ENCODE measurements around the gene GAA. TPM values are rescaled to one million over a fixed set of nuclear protein-coding genes. Genes with fewer than 3 reads are reported as not detected.
A peak's percentile ranks its signal among the peaks of the same experiment; 100 is the strongest.

The GAA gene
- total RNA-seq, 1 donor from 2014 or later, result 15.2 TPM

DNA sequence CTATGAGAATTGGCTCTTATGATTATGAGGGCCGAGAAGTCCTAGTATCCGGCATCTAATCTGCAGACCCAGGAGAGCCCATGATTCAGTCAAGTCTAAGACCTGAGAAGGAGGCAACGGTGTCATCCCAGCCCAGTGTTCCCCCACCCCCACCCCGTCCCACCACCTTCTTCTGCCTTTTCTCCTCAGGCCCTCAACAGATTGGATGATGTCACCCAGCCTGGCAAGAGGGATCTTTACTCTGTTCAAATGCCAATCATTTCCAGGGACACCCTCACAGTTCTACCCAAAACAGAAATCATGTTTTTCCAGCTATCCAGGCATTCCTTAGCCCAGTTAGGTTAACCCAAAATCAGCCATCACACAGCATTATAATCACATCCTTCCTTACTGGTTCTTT, 10.0 kb upstream of the GAA start:
- peaks cover 15% of the 10 kb centered on the region for H3K36me3 Mint-ChIP-seq
- no peaks in the 10 kb centered on the region for H3K9me3 Mint-ChIP-seq
- Histone ChIP-seq H3K27ac (no peak overlapping the region), H3K9me3 (ENCODE audit: low read depth) (no peaks in the 10 kb centered on the region), H3F3A (ENCODE audit: low read depth) (no peaks in the 10 kb centered on the region), H2AFZ (replicated peaks) (no peak overlapping the region), H3K9ac (no peak overlapping the region), H3K79me2 (ENCODE audit: low read depth) (no peaks in the 10 kb centered on the region), H3K4me2 (no peak overlapping the region), H3K4me3 (no peak overlapping the region), H4K20me1 (ENCODE audit: low read depth) (no peaks in the 10 kb centered on the region), H3K4me1 (no peaks in the 10 kb centered on the region), H3K36me3 (no peaks in the 10 kb centered on the region), H3K27me3 (no peaks in the 10 kb centered on the region)
- no peak for DNase-seq (ENCODE audit: low spot score)
- H3K27ac Mint-ChIP-seq, result no peak overlapping the region
- peaks cover 2% of the 10 kb centered on the region for H3K27me3 Mint-ChIP-seq (ENCODE audit: insufficient read depth, low read depth)
- no peak for TF ChIP-seq EZH2phosphoT487 (IDR thresholded peaks at IDR 0.05)
- no peak for TF ChIP-seq EZH2 (IDR thresholded peaks at IDR 0.05)
- TF ChIP-seq, protein P1, sequence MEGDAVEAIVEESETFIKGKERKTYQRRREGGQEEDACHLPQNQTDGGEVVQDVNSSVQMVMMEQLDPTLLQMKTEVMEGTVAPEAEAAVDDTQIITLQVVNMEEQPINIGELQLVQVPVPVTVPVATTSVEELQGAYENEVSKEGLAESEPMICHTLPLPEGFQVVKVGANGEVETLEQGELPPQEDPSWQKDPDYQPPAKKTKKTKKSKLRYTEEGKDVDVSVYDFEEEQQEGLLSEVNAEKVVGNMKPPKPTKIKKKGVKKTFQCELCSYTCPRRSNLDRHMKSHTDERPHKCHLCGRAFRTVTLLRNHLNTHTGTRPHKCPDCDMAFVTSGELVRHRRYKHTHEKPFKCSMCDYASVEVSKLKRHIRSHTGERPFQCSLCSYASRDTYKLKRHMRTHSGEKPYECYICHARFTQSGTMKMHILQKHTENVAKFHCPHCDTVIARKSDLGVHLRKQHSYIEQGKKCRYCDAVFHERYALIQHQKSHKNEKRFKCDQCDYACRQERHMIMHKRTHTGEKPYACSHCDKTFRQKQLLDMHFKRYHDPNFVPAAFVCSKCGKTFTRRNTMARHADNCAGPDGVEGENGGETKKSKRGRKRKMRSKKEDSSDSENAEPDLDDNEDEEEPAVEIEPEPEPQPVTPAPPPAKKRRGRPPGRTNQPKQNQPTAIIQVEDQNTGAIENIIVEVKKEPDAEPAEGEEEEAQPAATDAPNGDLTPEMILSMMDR (IDR thresholded peaks at IDR 0.05), result no peak
- H3K4me3 Mint-ChIP-seq, result no peak overlapping the region
- no peaks in the 10 kb centered on the region for H3K4me1 Mint-ChIP-seq

DNA sequence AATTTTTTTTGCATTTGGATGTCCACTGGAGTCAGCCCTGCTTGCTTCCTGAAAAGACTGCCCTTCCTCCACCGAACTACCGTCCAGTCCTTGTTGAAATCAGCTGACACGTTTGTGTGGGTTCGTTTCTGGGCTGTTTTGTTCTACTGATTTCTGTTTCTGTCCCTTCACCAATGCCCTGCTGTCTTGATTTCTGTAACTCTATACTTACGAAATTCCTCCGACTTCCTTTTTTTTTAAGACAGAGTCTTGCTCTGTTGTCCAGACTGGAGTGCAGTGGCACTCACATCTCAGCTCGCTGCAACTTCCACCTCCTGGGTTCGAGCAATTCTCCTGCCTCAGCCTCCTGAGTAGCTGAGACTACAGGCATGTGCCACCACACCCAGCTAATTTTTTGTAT, 8.4 kb upstream of the GAA start:
- no peak overlapping the region for H3K4me2 ChIP-seq
- no peak overlapping the region for H3K4me3 ChIP-seq
- no peak overlapping the region for H3K27ac ChIP-seq
- TF ChIP-seq EZH2phosphoT487 (IDR thresholded peaks at IDR 0.05) (no peak), EZH2 (IDR thresholded peaks at IDR 0.05) (no peak)
- TF ChIP-seq, protein P1 (IDR thresholded peaks at IDR 0.05), result no peak
- H3K9ac ChIP-seq, result no peak overlapping the region
- H3K4me3 Mint-ChIP-seq, result no peak overlapping the region
- H3F3A ChIP-seq (ENCODE audit: low read depth), result no peaks in the 10 kb centered on the region
- H3K27ac Mint-ChIP-seq, result no peak overlapping the region
- no peaks in the 10 kb centered on the region for H3K79me2 ChIP-seq (ENCODE audit: low read depth)
- no peak overlapping the region for H2AFZ ChIP-seq (replicated peaks)
- H3K27me3 Mint-ChIP-seq (ENCODE audit: insufficient read depth, low read depth), result peaks cover 9% of the 10 kb centered on the region
- DNase-seq (ENCODE audit: low spot score), result no peak
- H3K36me3 ChIP-seq, result no peaks in the 10 kb centered on the region
- H3K9me3 Mint-ChIP-seq, result no peaks in the 10 kb centered on the region
- no peaks in the 10 kb centered on the region for H3K4me1 ChIP-seq
- H4K20me1 ChIP-seq (ENCODE audit: low read depth), result no peaks in the 10 kb centered on the region
- H3K27me3 ChIP-seq, result no peaks in the 10 kb centered on the region
- H3K9me3 ChIP-seq (ENCODE audit: low read depth), result no peaks in the 10 kb centered on the region
- H3K36me3 Mint-ChIP-seq, result peaks cover 13% of the 10 kb centered on the region
- peaks cover 6% of the 10 kb centered on the region for H3K4me1 Mint-ChIP-seq

DNA sequence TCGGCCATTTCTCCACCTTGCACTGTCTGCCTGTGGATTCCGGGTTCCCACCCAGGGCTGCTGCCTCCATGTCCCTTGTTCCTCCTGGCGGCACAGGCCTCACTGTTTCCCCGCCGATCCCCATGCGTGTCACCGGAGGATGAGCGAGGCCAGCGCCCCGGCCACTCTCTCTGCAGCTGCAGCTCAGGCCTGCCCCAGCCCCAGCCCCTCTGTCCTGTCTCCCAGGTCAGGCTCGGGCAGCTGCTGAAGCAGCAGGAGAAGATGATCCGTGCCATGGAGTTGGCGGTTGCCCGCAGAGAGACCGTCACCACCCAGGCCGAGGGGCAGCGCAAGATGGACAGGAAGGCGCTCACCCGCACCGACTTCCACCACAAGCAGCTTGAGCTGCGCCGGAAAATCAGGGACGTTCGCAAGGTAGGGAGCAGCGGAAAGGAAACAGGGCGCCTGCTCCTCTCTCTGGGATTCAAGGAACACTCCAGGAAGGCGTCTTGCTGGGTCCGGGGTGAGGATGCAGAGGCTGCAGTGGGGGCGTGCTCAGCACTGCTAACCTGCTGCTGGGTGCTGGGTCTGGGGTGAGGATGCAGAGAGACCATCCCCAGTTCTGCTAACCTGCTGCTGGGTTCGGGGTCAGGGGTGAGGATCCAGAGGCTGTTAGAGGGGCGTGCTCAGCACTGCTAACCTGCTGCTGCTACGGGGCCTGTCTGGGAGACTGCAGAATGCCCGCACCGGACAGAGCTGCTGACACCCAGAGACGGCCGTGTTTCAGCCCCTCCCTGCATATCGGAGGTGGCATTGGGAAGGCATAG, 6.1 kb upstream of the GAA start:
- DNase-seq (ENCODE audit: low spot score), result no peak
- H2AFZ ChIP-seq (replicated peaks), result no peak overlapping the region
- Mint-ChIP-seq H3K4me3 (no peak overlapping the region), H3K27me3 (ENCODE audit: insufficient read depth, low read depth) (peaks cover 15% of the 10 kb centered on the region), H3K9me3 (no peaks in the 10 kb centered on the region), H3K27ac (peak overlapping the region; percentile 90), H3K4me1 (peaks cover 7% of the 10 kb centered on the region), H3K36me3 (peaks cover 13% of the 10 kb centered on the region)
- TF ChIP-seq EZH2phosphoT487 (IDR thresholded peaks at IDR 0.05) (no peak), EZH2 (IDR thresholded peaks at IDR 0.05) (no peak)
- TF ChIP-seq, protein P1 (IDR thresholded peaks at IDR 0.05), result no peak
- no peaks in the 10 kb centered on the region for H3K79me2 ChIP-seq (ENCODE audit: low read depth)
- no peak overlapping the region for H3K9ac ChIP-seq
- no peak overlapping the region for H3K4me2 ChIP-seq
- no peaks in the 10 kb centered on the region for H3K4me1 ChIP-seq
- no peak overlapping the region for H3K27ac ChIP-seq
- H4K20me1 ChIP-seq (ENCODE audit: low read depth), result no peaks in the 10 kb centered on the region
- no peak overlapping the region for H3K4me3 ChIP-seq
- H3K36me3 ChIP-seq, result no peaks in the 10 kb centered on the region
- no peaks in the 10 kb centered on the region for H3K9me3 ChIP-seq (ENCODE audit: low read depth)
- H3F3A ChIP-seq (ENCODE audit: low read depth), result no peaks in the 10 kb centered on the region
- peaks cover 8% of the 10 kb centered on the region for H3K27me3 ChIP-seq
